Measurements from ENCODE around the gene ATXN1. TPM values are rescaled to one million over a fixed set of nuclear protein-coding genes. Genes with fewer than 3 reads are reported as not detected.
A peak's percentile ranks its signal among the peaks of the same experiment; 100 is the strongest.

ATXN1 gene
- polyA plus RNA-seq, 1 of the 3 experiments (the other 2 are of a cell fraction) = 7.9 TPM

DNA sequence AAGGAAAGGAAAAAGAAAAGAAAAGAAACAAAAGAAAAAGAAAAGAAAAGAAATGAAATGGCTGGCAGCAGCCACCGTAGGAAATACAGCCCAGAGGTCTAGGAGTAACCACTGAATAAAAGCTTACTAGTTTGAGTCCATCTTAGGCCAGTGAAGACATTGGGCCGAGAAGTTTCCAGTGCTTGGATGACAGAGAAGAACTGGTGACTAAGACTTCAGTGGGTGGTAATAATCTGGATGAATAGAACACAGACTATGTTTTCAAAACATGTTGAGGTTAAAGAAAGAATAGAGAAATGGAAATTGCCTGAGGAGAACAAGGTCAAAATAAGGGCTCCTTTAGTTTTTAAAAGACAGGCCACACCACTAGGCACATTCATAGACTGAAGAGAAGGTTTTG, 198.8 kb downstream of the ATXN1 start:
- no peaks in the 10 kb centered on the region for H3K27me3 ChIP-seq (ENCODE audit: insufficient read depth)
- no peak overlapping the region for H2AFZ ChIP-seq (ENCODE audit: low read depth)
- WGBS (ENCODE audit: low lambda C conversion rate) = 83% methylated on average over 2 of the region's 2 CpGs
- no peaks in the 10 kb centered on the region; the same call in 1 of the 2 replicates for H4K20me1 ChIP-seq (ENCODE audit: insufficient read depth)
- no peak overlapping the region for H3K9ac ChIP-seq
- peaks cover 3% of the 10 kb centered on the region for H3F3A ChIP-seq (replicated peaks; ENCODE audit: insufficient read depth)
- H3K4me3 ChIP-seq (ENCODE audit: low read depth in 2 of 2, low read length in 1 of 2) = no peak overlapping the region
- no peak overlapping the region for H3K4me2 ChIP-seq
- no peaks in the 10 kb centered on the region; the same call in none of the 2 replicates for H3K79me2 ChIP-seq (ENCODE audit: insufficient read depth)
- peak overlapping the region in 1 of 2 experiments; percentile 21; a peak in 1 of 4 replicates for H3K27ac ChIP-seq (ENCODE audit: low read depth in 2 of 2, low read length in 1 of 2)
- no peaks in the 10 kb centered on the region for H3K4me1 ChIP-seq (ENCODE audit: control insufficient read depth in 1 of 2, insufficient read depth in 2 of 2, low read depth in 1 of 2, low read length in 1 of 2)
- no peaks in the 10 kb centered on the region for H3K9me3 ChIP-seq
- no peaks in the 10 kb centered on the region for H3K9me2 ChIP-seq
- CTCF ChIA-PET = no interaction called here
- no peaks in the 10 kb centered on the region for H3K36me3 ChIP-seq (replicated peaks in 1 of 2; ENCODE audit: control insufficient read depth in 1 of 2, insufficient read depth in 2 of 2, low read length in 1 of 2)
- TF ChIP-seq, protein P1, sequence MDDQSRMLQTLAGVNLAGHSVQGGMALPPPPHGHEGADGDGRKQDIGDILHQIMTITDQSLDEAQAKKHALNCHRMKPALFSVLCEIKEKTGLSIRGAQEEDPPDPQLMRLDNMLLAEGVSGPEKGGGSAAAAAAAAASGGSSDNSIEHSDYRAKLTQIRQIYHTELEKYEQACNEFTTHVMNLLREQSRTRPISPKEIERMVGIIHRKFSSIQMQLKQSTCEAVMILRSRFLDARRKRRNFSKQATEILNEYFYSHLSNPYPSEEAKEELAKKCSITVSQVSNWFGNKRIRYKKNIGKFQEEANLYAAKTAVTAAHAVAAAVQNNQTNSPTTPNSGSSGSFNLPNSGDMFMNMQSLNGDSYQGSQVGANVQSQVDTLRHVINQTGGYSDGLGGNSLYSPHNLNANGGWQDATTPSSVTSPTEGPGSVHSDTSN (IDR thresholded peaks at IDR 0.05) = no peak
- TF ChIP-seq EZH2phosphoT487 (IDR thresholded peaks at IDR 0.05; ENCODE audit: borderline replicate concordance, low read depth) = no peak
- no peak for DNase-seq
- POLR2A ChIA-PET = no interaction called here

GRCh38 chr6:16559071-16559470, 202.2 kb downstream of the ATXN1 start:
- Histone ChIP-seq H3K4me1 (ENCODE audit: control insufficient read depth in 1 of 2, insufficient read depth in 2 of 2, low read depth in 1 of 2, low read length in 1 of 2) (no peaks in the 10 kb centered on the region), H3K27me3 (ENCODE audit: insufficient read depth) (no peaks in the 10 kb centered on the region), H3K9me3 (no peaks in the 10 kb centered on the region), H3K4me2 (no peak overlapping the region), H3K9me2 (no peaks in the 10 kb centered on the region), H3K27ac (ENCODE audit: low read depth in 2 of 2, low read length in 1 of 2) (no peak overlapping the region), H3K36me3 (replicated peaks in 1 of 2; ENCODE audit: control insufficient read depth in 1 of 2, insufficient read depth in 2 of 2, low read length in 1 of 2) (peaks cover 0 to 6% of the 10 kb centered on the region in 2 experiments), H3K9ac (no peak overlapping the region), H4K20me1 (ENCODE audit: insufficient read depth) (no peaks in the 10 kb centered on the region), H3K79me2 (ENCODE audit: insufficient read depth) (no peaks in the 10 kb centered on the region; the same call in 1 of the 2 replicates), H3K4me3 (ENCODE audit: low read depth in 2 of 2, low read length in 1 of 2) (no peak overlapping the region), H3F3A (replicated peaks; ENCODE audit: insufficient read depth) (no peaks in the 10 kb centered on the region), H2AFZ (ENCODE audit: low read depth) (no peak overlapping the region)
- no peak for TF ChIP-seq USF1 (IDR thresholded peaks at IDR 0.05; ENCODE audit: borderline replicate concordance, low read depth)
- no peak for TF ChIP-seq SIN3A (IDR thresholded peaks at IDR 0.05; ENCODE audit: borderline replicate concordance, low read depth, low read length)
- no peak for TF ChIP-seq TAF1 (IDR thresholded peaks at IDR 0.05; ENCODE audit: borderline replicate concordance, low read depth, low read length)
- TF ChIP-seq TEAD4 (IDR thresholded peaks at IDR 0.05; ENCODE audit: borderline replicate concordance, insufficient read depth) = no peak
- no peak for TF ChIP-seq RAD21 (IDR thresholded peaks at IDR 0.05; ENCODE audit: low read length)
- TF ChIP-seq RXRA (IDR thresholded peaks at IDR 0.05; ENCODE audit: borderline replicate concordance, low read depth) = no peak
- ChIA-PET POLR2A (no interaction called here), CTCF (interaction anchor here (0.6 kb wide), 1 partner anchor 227 kb away, joined by 3 read pairs; no protein-coding TSS in a partner anchor)
- WGBS (ENCODE audit: low lambda C conversion rate) = 94% methylated on average over 4 of the region's 4 CpGs
- DNase-seq = no peak

DNA sequence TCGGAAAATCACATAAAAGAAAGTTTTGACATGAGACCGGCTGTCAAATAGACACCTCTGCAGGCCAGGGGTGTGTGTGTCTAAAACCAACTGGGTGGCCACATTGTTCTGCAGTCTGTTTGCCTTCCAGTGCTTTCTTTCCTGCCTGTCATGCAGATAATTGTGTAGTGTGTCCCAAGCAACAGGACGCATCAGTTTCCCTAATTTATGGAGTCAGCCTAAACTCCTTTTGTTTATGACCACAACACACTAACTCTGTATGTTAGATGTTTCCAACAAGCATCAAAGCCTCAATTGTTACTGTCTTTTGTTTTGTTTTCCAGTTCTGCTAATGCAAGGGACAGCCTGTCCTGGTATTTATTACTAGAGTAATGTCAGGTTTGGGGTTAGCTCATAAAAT, 205.7 kb downstream of the ATXN1 start:
- H3K9me2 ChIP-seq = no peaks in the 10 kb centered on the region

More for the DNA sequence above, 205.7 kb downstream of the ATXN1 start:
- ChIA-PET POLR2A (no interaction called here), CTCF (no interaction called here)
- Histone ChIP-seq H3K4me1 (ENCODE audit: control insufficient read depth in 1 of 2, insufficient read depth in 2 of 2, low read depth in 1 of 2, low read length in 1 of 2) (no peaks in the 10 kb centered on the region), H3K9me3 (no peaks in the 10 kb centered on the region), H3K27me3 (ENCODE audit: insufficient read depth) (no peaks in the 10 kb centered on the region), H3K4me2 (no peak overlapping the region), H2AFZ (ENCODE audit: low read depth) (no peak overlapping the region), H3K4me3 (ENCODE audit: low read depth in 2 of 2, low read length in 1 of 2) (no peak overlapping the region), H3K79me2 (ENCODE audit: insufficient read depth) (peaks cover 4% of the 10 kb centered on the region; the same call in 1 of the 2 replicates), H3K36me3 (replicated peaks in 1 of 2; ENCODE audit: control insufficient read depth in 1 of 2, insufficient read depth in 2 of 2, low read length in 1 of 2) (peaks cover 0 to 14% of the 10 kb centered on the region in 2 experiments), H3K9ac (no peak overlapping the region), H4K20me1 (ENCODE audit: insufficient read depth) (no peaks in the 10 kb centered on the region), H3K27ac (ENCODE audit: low read depth in 2 of 2, low read length in 1 of 2) (no peak overlapping the region), H3F3A (replicated peaks; ENCODE audit: insufficient read depth) (no peaks in the 10 kb centered on the region)
- no peak for TF ChIP-seq YY1 (IDR thresholded peaks at IDR 0.05; ENCODE audit: low read depth)
- 100% methylated on average over 3 of the region's 3 CpGs for WGBS (ENCODE audit: low lambda C conversion rate)
- DNase-seq = no peak

All from SK-N-SH (cell line).